GM12874 (cell line): Measurements from ENCODE around the gene NCKIPSD.

Experiments
- TF ChIP-seq, protein P1 (sequence below): IDR thresholded peaks from 2 replicates; pipeline ENCODE4 v1.5.1; 2011; ENCODE audit warnings: low read depth, mild to moderate bottlenecking, control low read depth, low read length, moderate library complexity; ENCODE audit not compliant: insufficient read depth

NCKIPSD gene

DNA sequence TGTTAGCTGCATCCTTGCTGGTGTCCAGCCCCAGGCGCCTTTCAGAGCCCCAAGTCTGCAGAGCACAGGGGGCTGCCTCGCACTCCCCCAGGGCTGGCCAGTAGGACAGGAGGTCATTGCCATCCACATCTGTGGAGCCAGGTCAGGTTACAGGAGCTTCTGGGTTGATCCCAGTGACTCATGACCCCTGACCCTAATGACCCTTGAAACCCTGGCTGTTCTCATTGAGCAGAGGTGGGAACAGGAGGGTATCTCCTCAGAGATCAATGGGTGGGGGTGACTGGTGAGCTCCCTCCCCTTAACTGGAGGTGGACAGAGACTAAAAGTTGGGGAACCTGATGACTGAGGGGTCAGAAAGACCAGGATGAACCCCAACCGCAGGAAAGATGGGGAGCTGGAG lies 44.3 kb downstream of the NCKIPSD start:
- TF ChIP-seq, protein P1, sequence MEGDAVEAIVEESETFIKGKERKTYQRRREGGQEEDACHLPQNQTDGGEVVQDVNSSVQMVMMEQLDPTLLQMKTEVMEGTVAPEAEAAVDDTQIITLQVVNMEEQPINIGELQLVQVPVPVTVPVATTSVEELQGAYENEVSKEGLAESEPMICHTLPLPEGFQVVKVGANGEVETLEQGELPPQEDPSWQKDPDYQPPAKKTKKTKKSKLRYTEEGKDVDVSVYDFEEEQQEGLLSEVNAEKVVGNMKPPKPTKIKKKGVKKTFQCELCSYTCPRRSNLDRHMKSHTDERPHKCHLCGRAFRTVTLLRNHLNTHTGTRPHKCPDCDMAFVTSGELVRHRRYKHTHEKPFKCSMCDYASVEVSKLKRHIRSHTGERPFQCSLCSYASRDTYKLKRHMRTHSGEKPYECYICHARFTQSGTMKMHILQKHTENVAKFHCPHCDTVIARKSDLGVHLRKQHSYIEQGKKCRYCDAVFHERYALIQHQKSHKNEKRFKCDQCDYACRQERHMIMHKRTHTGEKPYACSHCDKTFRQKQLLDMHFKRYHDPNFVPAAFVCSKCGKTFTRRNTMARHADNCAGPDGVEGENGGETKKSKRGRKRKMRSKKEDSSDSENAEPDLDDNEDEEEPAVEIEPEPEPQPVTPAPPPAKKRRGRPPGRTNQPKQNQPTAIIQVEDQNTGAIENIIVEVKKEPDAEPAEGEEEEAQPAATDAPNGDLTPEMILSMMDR: no peak

DNA sequence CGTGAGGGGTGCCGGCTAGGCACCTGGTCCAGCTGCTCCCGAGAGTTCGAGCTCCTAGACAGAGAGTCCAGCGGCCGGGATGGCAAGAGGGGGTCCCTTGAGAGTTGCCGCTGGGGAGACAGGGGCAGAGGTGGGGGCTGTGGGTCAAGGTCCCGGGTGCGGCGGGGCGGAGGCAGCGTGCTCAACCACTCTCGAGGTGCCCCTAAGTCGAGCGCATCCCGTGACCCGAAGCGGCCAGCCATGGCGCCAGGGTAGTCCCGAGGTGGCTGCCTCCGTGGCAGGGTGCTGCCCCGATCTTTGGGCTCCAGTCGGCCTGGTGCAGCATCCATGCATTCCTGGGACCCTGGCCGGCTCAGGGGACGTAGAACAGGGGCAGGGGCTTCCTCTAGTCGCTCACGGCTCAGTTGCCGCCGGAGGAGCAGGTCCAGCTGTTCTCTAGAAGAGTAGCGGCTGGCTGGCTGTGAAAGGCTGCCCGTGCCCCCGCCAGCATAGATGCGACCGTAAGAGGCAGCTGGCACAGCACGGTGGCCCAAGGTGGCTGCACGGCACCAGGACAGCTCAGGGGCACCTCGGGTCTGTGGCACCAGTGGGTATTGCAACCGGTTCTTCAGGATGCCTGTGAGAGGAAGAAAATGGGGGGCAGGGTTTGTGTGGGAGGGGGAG lies 45.6 kb downstream of the NCKIPSD start:
- TF ChIP-seq, protein P1: no peak

DNA sequence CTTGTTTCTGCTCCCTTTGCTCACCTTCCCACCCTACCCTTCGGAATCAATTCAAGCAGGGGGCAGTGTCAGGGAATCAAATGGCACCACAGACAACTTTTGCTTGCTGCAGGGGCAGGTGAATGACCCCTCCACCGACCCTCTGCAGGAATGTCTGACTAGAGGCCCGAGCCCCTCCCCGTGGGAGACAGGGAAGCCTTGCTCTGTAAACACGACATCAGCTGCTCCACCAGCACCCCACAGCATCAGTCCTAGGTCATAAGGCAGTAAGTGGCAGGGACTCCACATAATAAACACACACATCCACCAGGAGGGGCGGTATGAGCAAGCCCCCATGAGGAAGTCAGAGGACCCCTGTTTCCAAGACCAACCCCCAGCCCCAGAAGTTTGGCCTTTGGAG lies 48.4 kb downstream of the NCKIPSD start:
- TF ChIP-seq, protein P1: no peak

DNA sequence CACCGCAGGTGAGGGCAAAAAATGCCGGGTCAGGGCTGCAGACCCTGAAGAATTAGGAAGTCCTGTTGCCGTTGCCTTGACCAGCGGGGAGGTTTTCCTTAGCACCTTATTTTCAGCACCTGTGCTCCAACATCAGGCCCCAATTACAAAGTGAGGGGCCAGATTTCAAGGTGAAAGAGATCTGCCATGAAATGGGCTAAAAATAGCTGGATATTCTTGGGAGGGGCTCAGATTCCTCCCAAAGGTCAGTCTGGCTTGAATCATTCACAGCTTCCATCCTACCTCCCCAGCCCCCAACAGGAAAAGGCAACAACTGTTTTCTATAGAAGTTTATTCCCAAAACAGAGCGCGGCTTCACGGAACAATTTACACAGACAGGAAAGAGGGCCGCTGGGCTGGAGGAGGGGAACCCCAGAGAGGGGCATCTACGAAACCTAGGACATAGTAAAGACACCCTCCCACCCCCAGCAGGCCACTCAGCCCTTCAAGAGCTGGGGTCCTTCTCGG lies 49.5 kb downstream of the NCKIPSD start:
- TF ChIP-seq, protein P1: no peak

DNA sequence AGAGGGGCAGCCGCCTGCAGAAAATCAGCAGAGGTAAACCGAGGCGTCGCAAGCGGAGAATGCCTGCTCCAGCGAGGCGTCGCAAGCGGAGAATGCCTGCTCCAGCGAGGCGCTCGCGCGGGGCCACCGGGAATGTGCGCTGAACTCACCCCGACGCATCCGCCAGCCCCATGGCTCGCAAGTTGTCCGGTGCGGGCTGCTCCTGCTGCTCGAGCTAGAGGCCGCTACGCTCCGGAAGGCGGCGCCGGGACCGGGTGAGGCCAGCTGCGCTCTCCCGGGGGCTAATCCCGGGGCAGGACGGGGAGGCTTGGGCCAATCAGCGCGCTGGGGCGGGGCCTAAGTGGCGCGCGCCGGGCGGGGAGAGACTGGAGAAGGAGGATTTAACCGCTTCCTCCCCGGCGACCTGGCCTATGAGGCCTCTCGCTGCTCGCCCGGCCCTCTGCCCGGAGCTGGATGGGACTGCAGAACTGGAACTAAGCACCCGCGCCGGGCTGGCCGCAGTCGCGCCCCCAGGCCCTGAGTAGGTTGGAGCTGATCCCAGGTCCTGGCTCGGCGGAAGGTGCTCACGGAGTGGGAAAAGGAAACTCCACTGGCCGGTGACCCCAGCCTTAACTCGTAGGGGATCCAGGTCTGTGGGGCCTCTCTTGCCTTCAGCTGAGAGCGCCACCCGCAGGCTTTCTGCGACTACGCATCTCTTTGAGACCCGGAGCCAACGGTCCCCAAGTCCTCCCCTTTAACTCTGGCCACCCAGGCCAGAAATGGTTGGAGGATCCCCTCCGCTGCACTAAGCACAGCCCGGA lies 50.3 kb downstream of the NCKIPSD start, which contains the start of gene SLC26A6:
TSS of gene SLC26A6 (minus strand) at position 240 of the 800 bp plus-strand sequence. CDS start at position 172, 68 bp downstream.
- TF ChIP-seq, protein P1: peak; percentile 90

DNA sequence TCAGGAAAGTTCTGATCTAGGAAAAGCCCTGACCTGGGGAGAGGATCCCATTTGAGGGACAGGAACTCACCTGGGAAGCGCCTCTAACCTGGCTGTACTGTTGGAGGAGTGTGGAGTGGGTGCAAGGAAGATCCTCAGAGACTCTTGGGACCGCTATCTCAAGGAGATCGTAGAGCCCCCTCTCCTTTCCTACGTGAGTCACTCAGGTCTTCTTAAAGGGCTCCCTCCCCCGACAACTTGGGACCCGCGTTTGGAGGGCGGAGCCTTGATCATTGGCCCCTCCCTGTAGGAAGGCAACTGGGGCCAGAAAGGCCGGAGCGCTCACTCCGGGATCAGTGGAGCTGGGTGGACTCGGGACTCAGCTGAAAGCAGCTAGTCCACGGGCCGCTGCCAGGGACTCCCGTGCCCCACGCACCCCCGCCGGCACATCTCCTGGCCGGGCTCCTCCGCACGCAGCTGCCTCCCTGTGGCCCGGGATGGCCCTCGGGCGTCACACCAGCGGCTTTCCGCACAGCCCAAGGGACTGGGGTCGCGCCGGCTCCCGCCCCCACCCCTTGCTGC lies 51.0 kb downstream of the NCKIPSD start:
- TF ChIP-seq, protein P1: no peak

DNA sequence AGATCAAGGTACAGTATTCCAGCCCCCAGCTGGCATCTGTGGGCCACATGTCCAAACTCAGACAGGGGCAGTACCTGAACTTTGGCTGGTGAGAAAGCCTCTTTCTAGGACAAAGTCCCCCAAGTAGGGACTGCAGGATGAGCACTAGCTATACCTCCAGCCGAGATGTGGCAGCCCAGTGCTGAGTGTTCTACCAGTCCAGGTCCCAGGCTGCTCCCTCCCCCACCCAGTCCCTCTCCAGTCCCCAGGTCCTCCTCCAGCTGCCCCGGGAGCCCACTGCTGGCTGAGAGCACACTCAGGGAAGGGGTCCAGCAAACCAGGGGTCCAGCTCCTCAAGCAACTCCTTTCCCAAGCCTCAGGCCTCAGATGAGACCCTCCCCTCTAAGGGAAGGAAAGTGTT lies 52.0 kb downstream of the NCKIPSD start:
- TF ChIP-seq, protein P1: no peak
